ENCODE results near the gene ZNF384. TPM values are rescaled to one million over a fixed set of nuclear protein-coding genes. Genes with fewer than 3 reads are reported as not detected.

ZNF384 gene
- total and polyA plus RNA-seq, 4 donors: 23.2 to 66.7 (median 51.9) TPM

DNA sequence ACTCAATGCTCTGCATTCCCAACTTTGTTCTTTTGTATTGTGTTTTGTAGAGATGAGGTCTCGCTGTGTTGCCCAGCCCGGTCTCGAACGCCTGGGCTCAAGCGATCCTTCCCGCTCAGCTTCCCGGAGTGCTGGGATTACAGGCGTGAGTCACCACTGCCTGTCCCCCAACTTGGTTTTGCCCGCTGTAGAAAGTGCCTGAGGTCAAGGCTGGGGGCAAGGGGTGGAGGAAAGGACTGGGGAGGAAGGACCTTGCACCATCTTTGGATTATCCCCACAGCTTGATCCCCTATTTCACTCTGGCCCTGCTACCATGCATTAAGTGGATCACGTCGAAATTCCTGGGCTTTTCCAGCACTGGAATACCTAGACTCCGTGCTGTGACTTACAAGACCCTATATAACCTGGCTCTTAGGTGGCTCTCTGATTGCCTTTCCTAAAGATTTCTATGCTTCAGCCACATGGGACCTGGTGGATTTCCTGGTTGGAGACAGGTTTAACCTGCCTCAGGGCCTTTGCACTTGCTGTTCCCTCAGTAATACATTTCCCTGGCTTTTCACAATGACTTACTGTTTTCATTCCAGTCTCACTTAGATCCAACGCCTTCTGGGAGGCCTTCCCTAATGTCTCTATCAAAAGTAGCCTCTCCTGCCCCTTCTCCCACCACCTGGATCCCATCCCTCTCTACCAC is 12.0 kb upstream of the ZNF384 start:
- peak in 1 of 2 donors; percentile 5 for DNase-seq
- no peaks in the 10 kb centered on the region for H3K36me3 ChIP-seq (ENCODE audit: control insufficient read depth in 1 of 2, insufficient read depth in 2 of 2, low read length in 1 of 2)
- no peak overlapping the region for H3K27ac ChIP-seq (ENCODE audit: low read depth in 1 of 2, low read length in 2 of 2)
- peak overlapping the region in 1 of 2 donors; percentile 87 for H3K4me3 ChIP-seq (ENCODE audit: low read length in 2 of 2)
- WGBS, 2 donors: 27% methylated on average over 13 of the region's 13 CpGs
- no peaks in the 10 kb centered on the region for H3K9me3 ChIP-seq (ENCODE audit: control insufficient read depth, low read length)
- H3K27me3 ChIP-seq (ENCODE audit: control insufficient read depth in 1 of 2, insufficient read depth in 2 of 2, low read length in 1 of 2): no peaks in the 10 kb centered on the region
- intact Hi-C loops (cut with DNase I): no loop called here
- ATAC-seq (ENCODE audit: low FRiP score): no peak
- H3K4me1 ChIP-seq (ENCODE audit: control insufficient read depth in 1 of 2, insufficient read depth in 2 of 2, low read length in 2 of 2): no peaks in the 10 kb centered on the region

DNA sequence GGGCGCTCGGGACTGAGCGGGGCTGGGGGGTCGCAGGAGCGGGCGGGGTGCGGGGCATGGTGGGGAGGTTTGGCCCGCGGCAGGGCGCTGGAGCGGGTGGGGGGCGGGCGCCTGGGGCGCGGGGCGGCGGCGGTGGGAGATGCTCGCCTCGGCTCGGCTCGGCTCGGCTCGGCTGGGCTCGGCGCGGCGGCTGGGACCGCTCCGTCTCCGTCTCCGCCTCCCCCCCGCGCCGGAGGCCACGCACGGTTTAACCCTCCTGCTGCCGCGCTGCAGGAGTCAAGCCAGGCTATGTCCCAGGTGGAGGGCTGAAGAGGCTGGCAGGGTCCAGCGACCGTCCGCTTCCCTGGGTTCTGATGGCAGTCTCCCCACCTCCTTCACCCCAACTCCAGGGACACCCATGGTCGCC is 11.5 kb upstream of the ZNF384 start, which contains the start of gene PIANP:
Gene PIANP, minus strand, starts transcription at position 170 of the 406 bp plus-strand sequence. CDS start 2,754 bp downstream, outside the sequence.
- H3K27me3 ChIP-seq (ENCODE audit: control insufficient read depth in 1 of 2, insufficient read depth in 2 of 2, low read length in 1 of 2): no peaks in the 10 kb centered on the region
- peak within 1 kb of the TSS in 1 of 2 donors; percentile 20 for H3K27ac ChIP-seq (ENCODE audit: low read depth in 1 of 2, low read length in 2 of 2)

DNA sequence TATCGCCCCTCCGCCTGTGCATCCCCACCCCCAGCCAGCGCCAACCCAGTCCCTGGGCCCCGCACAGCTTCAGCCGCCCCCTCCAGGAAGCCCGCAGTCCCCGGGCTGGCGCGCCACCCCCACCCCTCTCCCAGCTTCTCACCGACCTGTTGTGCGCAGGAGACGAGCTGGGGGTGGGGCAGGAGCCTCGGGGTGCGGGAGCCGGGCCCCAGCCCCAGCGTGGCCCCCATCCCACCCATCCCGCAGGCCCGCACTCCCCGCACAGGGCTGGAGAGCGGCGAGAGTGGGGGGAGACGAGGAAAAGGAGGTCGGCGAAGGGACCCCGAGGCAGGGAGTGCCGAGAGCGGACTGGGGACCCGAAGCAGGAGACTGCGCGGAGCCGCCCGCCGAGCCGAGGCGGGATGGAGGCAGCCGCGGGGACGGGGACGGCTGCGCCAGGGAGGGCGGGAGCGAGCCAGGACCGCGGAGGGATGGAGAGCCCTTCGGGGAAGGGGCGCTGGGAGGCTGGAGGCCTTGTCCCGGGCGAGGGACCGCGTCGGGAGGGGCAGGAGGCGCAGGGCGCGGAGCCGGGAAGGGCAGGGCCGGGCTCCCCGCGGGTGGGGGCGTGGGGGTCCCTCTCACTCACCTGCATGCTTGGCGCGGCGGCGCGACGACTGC is 10.9 kb upstream of the ZNF384 start:
- peak overlapping the region; percentile 36 to 87 for H3K4me3 ChIP-seq (ENCODE audit: low read length in 2 of 2)
- intact Hi-C loops (cut with DNase I): no loop called here
- ATAC-seq (ENCODE audit: low FRiP score) (peak; percentile 27), DNase-seq (peak; percentile 49 to 80)
- H3K4me1 ChIP-seq (ENCODE audit: control insufficient read depth in 1 of 2, insufficient read depth in 2 of 2, low read length in 2 of 2): no peaks in the 10 kb centered on the region
- no peaks in the 10 kb centered on the region for H3K36me3 ChIP-seq (ENCODE audit: control insufficient read depth in 1 of 2, insufficient read depth in 2 of 2, low read length in 1 of 2)
- 0 to 1% methylated on average over 53 to 65 of the region's 65 CpGs for WGBS, 2 donors
- no peaks in the 10 kb centered on the region for H3K9me3 ChIP-seq (ENCODE audit: control insufficient read depth, low read length)
- H3K27ac ChIP-seq (ENCODE audit: low read depth in 1 of 2, low read length in 2 of 2): peak overlapping the region in 1 of 2 donors; percentile 20
- H3K27me3 ChIP-seq (ENCODE audit: control insufficient read depth in 1 of 2, insufficient read depth in 2 of 2, low read length in 1 of 2): no peaks in the 10 kb centered on the region

More for the DNA sequence above, 11.5 kb upstream of the ZNF384 start, which contains the start of gene PIANP:
- peak; percentile 73 to 86 for DNase-seq
- ATAC-seq (ENCODE audit: low FRiP score): peak; percentile 55
- H3K9me3 ChIP-seq (ENCODE audit: control insufficient read depth, low read length): no peaks in the 10 kb centered on the region
- 0 to 1% methylated on average over 14 to 42 of the region's 43 CpGs for WGBS, 2 donors
- intact Hi-C loops (cut with DNase I): no loop called here
- H3K36me3 ChIP-seq (ENCODE audit: control insufficient read depth in 1 of 2, insufficient read depth in 2 of 2, low read length in 1 of 2): no peaks in the 10 kb centered on the region
- H3K4me3 ChIP-seq (ENCODE audit: low read length in 2 of 2): peak within 1 kb of the TSS; percentile 36 to 87
- H3K4me1 ChIP-seq (ENCODE audit: control insufficient read depth in 1 of 2, insufficient read depth in 2 of 2, low read length in 2 of 2): no peaks in the 10 kb centered on the region

DNA sequence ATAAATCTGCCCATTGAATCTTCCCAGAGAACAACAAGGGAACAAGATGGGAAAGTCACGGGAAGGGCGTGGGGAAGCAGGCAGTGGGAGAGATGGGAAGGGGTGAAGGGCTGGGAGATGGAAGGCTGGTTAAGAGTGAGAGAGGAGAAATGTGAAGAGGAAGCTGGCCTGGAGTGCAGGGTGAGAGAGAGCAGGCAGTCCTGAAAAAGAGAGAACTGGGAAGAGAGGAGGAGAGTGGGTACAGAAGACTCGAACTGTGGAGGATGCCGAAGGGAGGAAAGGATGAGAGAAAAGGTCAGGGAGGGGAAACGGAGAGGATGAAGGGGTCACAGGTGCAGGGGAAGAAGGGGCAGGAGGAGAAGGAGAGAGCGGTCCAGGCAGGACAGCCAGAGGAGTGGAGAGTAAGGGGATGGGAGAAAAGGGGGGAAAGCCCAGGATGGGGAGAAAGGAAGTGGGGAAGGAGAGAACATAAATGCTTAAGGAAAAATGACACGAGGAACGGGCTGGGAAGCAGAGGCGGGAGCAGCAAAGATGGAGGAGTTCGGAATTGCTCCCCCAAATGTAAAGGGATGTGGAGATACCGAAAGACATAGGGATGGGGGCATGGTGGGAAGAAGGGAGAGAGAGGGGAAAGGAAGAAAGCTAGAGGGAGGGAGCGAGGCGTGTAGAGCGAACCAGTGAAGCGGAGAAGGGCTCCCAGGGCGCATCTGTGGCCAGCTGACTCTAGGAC is 10.2 kb upstream of the ZNF384 start:
- intact Hi-C loops (cut with DNase I): no loop called here
- no peak for DNase-seq
- no peak overlapping the region for H3K27ac ChIP-seq (ENCODE audit: low read depth in 1 of 2, low read length in 2 of 2)
- peak overlapping the region; percentile 36 to 87 for H3K4me3 ChIP-seq (ENCODE audit: low read length in 2 of 2)
- WGBS, 2 donors: 26 to 30% methylated on average over 13 to 16 of the region's 16 CpGs
- no peaks in the 10 kb centered on the region for H3K27me3 ChIP-seq (ENCODE audit: control insufficient read depth in 1 of 2, insufficient read depth in 2 of 2, low read length in 1 of 2)
- no peaks in the 10 kb centered on the region for H3K4me1 ChIP-seq (ENCODE audit: control insufficient read depth in 1 of 2, insufficient read depth in 2 of 2, low read length in 2 of 2)
- H3K9me3 ChIP-seq (ENCODE audit: control insufficient read depth, low read length): no peaks in the 10 kb centered on the region
- no peaks in the 10 kb centered on the region for H3K36me3 ChIP-seq (ENCODE audit: control insufficient read depth in 1 of 2, insufficient read depth in 2 of 2, low read length in 1 of 2)
- no peak for ATAC-seq (ENCODE audit: low FRiP score)

DNA sequence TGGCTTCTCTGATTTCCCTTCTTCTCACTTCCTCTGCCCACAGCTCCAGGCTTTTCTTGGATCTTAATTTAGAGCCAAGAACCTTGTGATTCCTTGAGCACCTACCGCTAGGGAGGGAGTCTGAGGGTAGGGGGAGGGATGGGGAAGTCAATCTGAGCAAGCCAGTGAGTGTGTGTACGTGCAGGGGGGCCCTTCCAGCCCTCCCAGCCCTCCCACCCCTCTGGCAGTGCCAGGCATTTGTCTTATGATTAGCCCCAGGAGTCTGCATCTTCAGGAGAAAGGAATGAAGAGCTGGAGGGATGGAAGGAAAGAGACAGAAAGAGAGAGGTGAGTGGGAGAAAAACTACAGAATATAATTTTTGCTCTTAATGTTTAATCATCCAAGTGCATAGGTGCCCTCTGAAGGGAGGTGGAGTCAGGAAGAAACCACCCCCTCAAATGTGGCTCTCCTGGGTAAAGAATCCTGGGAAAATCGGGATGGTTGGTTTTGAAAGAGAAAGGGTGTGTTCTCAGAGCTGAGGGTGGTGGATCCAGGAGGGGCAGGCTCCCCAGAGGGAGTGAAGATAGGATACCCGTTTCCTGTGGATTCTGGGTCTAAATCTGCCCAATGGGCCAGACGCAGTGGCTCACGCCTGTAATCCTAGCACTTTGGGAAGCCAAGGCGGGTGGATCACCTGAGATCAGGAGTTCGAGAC is 9.3 kb upstream of the ZNF384 start:
- intact Hi-C loops (cut with DNase I): no loop called here
- Histone ChIP-seq H3K27me3 (ENCODE audit: control insufficient read depth in 1 of 2, insufficient read depth in 2 of 2, low read length in 1 of 2) (no peaks in the 10 kb centered on the region), H3K9me3 (ENCODE audit: control insufficient read depth, low read length) (no peaks in the 10 kb centered on the region), H3K27ac (ENCODE audit: low read depth in 1 of 2, low read length in 2 of 2) (no peak overlapping the region), H3K4me3 (ENCODE audit: low read length in 2 of 2) (no peak overlapping the region), H3K4me1 (ENCODE audit: control insufficient read depth in 1 of 2, insufficient read depth in 2 of 2, low read length in 2 of 2) (no peaks in the 10 kb centered on the region), H3K36me3 (ENCODE audit: control insufficient read depth in 1 of 2, insufficient read depth in 2 of 2, low read length in 1 of 2) (no peaks in the 10 kb centered on the region)
- ATAC-seq (ENCODE audit: low FRiP score) (no peak), DNase-seq (peak in 1 of 2 donors; percentile 37)
- WGBS, 2 donors: 73% methylated on average over 8 of the region's 8 CpGs

DNA sequence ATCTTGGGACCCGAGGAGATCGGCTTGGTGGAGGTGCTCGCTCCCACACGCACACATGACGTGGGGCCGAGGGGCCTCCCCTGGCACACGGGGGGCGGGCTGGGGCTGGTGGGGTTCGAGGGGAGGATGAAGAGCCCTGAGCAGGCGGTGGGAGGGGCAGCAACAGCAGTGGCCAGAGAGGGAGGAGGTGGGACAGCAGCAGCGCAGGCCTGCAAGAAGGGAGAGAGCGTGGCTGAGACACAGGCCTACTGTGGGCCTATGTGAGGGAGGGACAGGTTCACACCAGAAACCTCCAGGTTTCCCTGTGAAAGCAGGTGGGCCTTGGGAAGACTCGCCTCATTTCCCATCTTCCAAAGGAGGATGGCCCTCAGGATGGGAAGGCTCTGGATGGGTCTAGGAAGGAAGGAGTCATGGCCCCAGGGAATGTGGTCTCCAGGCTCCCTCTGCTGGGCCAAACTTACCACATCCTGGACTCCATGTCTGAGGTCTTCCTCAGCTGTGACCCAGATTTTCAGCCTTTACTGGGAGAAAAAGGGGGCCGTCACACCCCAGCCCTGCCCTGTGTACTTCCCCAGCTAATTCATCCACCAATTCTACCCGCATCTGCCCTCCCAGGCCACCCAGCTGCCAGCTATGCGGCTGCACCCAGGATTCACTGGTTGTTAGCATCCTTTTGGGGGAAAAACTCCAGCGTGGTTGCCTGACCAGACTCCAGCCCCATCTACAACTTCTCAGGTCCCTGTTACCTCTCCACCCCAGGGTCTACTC is 8.6 kb upstream of the ZNF384 start:
- no peaks in the 10 kb centered on the region for H3K27me3 ChIP-seq (ENCODE audit: control insufficient read depth in 1 of 2, insufficient read depth in 2 of 2, low read length in 1 of 2)
- 82 to 85% methylated on average over 17 of the region's 17 CpGs for WGBS, 2 donors
- intact Hi-C loops (cut with DNase I): no loop called here
- H3K4me3 ChIP-seq (ENCODE audit: low read length in 2 of 2): no peak overlapping the region
- DNase-seq: peak in 1 of 2 donors; percentile 59
- ATAC-seq (ENCODE audit: low FRiP score): no peak
- H3K4me1 ChIP-seq (ENCODE audit: control insufficient read depth in 1 of 2, insufficient read depth in 2 of 2, low read length in 2 of 2): no peaks in the 10 kb centered on the region
- no peak overlapping the region for H3K27ac ChIP-seq (ENCODE audit: low read depth in 1 of 2, low read length in 2 of 2)
- no peaks in the 10 kb centered on the region for H3K36me3 ChIP-seq (ENCODE audit: control insufficient read depth in 1 of 2, insufficient read depth in 2 of 2, low read length in 1 of 2)
- H3K9me3 ChIP-seq (ENCODE audit: control insufficient read depth, low read length): no peaks in the 10 kb centered on the region

DNA sequence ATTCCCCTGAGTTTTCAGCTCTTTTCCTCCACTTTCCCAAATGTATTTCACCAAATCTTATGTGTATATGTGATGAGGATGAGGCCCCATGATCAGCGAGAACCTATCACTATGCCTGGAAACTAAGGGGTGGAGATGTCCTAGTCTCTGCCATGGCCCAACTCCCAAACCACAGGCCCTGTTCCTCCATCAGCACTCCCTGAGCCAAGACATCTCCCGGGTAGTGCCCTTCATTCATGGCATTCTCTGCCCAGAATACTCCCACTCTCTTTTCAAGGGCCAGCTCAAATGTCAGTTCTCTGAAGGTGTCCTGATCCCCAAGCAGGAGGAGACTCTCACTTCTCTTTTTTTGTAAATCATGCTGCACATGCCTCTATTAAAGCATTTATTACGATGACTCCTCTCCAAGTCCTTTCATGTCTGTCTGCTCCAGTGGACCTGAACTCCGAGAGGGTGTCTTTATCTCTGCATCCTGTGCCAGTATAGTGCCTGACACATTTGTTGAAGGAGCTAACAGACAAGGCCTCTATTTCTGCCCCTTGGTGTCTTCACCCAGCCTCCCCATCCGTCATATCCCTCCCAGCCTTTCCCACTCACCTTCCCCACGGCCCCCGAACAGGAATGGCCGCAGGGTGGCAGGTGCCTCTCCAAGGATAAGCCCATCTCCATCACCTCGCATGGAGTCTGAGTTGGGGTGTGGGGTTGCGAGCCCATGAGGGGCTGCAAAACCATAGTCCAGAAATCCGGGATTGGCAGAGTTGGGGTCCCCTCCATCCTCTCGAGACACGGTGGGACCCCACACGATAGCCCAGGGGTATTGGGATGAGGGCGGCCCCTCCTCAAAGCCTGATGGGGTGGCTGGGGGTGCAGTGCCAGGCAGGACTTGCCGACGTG is 7.8 kb upstream of the ZNF384 start:
- Histone ChIP-seq H3K36me3 (ENCODE audit: control insufficient read depth in 1 of 2, insufficient read depth in 2 of 2, low read length in 1 of 2) (no peaks in the 10 kb centered on the region), H3K4me3 (ENCODE audit: low read length in 2 of 2) (no peak overlapping the region), H3K4me1 (ENCODE audit: control insufficient read depth in 1 of 2, insufficient read depth in 2 of 2, low read length in 2 of 2) (no peaks in the 10 kb centered on the region), H3K9me3 (ENCODE audit: control insufficient read depth, low read length) (no peaks in the 10 kb centered on the region), H3K27me3 (ENCODE audit: control insufficient read depth in 1 of 2, insufficient read depth in 2 of 2, low read length in 1 of 2) (no peaks in the 10 kb centered on the region), H3K27ac (ENCODE audit: low read depth in 1 of 2, low read length in 2 of 2) (no peak overlapping the region)
- WGBS, 2 donors: 83 to 84% methylated on average over 17 of the region's 17 CpGs
- peak in 1 of 2 donors; percentile 52 for DNase-seq
- intact Hi-C loops (cut with DNase I): no loop called here
- no peak for ATAC-seq (ENCODE audit: low FRiP score)
